GM08714 (cell line): ENCODE data around the gene ACTG2.
"Not testable (repeated sequence)": the region's sequence is repeated elsewhere in the genome, so short reads cannot be mapped to it uniquely, and the experiment has no call there.

ENCODE experiments used
- H3K4me3 ChIP-seq: fragments of 200-500 bp; sonication (Bioruptor generic); 2 replicates; pipeline ENCODE4 v1.5.1; 2014; ENCODE audit warnings: mild to moderate bottlenecking, low read length, inconsistent platforms
- ZNF274 ChIP-seq: IDR thresholded peaks from 2 replicates; pipeline ENCODE4 v1.6.1; 2012; ENCODE audit warnings: mild to moderate bottlenecking, low read depth, low read length

Gene ACTG2

DNA sequence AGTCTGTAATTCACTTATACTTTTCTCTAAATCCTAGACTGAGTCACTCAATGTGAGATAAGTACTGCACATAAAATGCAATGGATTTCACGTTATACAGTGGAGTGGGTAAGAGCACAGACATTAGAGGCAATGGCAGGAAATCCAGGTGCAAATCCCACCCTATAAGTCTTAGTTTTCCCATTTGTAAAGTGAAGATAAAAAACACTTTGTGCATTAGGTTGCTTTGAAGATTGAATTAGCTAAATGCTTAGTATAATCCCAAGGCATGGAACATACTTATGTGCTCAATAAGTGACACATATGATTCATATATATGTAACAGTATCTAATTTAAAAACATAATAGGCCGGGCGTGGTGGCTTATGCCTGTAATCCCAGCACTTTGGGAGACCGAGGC is 10.5 kb downstream of the ACTG2 start:
- H3K4me3 ChIP-seq = no peak overlapping the region
- no peak for TF ChIP-seq ZNF274

DNA sequence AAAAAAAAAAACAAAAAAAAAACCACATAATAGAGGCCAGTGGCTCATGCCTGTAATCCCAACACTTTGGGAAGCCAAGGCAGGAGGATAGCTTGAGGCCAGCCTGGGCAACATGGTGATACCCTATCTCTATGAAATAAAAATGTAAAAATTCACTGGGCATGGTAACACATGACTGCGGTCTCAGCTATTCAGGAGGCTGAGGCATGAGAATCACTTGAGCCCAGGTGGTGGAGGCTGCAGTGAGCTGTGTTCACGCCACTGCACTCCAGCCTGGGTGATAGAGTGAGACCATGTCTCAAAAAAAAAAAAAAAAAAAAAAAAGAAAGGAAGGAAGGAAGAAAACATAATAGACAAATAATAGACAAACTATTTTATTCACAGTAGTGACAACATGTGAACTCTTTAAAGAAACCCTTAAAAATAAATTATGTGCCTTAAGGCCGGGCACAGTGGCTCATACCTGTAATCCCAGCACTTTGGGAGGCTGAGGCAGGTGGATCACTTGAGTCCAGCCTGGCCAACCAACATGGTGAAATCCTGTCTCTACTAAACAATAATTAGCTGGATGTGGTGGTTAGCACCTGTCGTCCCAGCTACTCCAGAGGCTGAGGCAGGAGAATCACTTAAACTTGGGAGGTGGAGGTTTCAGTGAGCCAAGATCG is 11.3 kb downstream of the ACTG2 start:
- not testable (repeated sequence) for H3K4me3 ChIP-seq

DNA sequence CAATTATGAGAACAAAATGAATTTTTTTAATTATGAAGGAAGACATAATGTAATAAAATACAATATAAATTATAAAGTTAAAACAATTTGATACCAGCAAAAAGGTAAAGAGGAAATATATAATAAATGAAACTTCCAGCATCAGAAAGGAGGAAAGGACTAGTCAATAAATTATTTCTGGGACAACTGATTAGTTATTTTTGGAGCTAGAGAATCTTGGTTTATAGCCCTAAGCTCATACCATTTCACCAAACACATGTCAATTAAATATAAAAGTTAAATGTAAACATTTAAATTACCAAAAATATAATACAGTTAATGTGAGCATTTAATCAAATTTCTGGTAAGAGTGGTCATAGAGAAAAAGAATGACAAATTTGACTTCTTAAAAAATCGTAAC is 12.1 kb downstream of the ACTG2 start:
- no peak overlapping the region for H3K4me3 ChIP-seq
- TF ChIP-seq ZNF274 = no peak

DNA sequence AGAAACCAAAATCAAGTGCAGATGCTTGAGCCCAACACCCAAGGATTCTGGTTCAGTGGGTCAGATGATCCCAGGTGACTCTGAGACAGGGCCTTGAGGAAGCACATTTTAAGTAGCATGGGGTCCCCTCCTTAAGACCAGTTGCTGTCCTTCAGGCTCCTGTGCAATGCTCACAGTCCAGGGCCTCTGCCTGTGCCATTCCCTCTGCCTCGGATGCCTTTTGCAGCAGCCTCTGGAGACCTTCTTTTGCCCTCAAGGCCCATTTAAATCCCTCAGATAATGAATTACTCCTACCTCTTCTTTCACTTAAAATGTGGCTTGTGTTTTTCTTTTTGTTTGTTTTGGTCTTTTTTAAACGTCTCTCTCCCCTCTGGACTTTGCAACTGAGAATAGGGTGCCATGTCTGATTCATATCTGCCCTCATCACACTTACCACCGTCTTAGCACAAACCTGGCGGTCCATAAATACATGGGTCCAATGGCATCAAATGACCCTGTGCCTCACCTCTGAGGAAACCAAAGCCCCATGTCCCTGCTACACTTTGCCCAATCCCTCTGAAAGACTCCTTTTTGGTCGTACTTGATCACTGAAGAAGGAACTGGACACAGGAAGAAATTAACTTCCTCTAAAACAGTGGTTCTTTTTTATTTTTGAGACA is 14.2 kb downstream of the ACTG2 start:
- TF ChIP-seq ZNF274 = no peak
- H3K4me3 ChIP-seq = no peak overlapping the region

DNA sequence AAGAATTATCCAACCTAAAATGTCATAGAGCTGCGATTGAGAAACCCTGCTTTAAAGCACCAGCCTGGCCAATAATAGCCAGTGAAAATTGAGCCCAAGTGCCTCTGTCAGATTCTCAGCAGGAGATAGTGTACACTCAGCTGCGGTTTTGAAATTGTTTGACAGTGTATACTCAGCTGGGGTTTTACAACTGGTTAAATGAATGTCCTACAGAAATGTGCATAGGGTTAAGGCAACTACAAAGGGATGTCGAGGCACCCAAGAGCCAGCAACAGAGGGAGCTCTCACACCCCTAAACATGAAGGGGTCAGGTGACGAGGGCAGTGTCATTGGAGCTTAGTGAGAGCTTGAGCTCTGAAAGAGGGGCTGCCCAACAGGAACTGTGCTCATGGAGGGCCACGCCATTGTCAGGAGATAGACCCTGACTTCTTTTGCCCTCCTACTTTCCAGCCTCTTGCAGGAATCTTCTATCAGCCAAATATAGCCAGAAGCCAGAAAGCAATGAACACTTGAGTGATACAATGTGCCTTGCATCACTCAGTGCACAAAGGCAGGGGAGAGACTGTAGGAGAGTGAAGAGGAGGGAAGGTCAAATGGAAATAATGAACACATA is 15.1 kb downstream of the ACTG2 start:
- no peak for TF ChIP-seq ZNF274
- H3K4me3 ChIP-seq = no peak overlapping the region

DNA sequence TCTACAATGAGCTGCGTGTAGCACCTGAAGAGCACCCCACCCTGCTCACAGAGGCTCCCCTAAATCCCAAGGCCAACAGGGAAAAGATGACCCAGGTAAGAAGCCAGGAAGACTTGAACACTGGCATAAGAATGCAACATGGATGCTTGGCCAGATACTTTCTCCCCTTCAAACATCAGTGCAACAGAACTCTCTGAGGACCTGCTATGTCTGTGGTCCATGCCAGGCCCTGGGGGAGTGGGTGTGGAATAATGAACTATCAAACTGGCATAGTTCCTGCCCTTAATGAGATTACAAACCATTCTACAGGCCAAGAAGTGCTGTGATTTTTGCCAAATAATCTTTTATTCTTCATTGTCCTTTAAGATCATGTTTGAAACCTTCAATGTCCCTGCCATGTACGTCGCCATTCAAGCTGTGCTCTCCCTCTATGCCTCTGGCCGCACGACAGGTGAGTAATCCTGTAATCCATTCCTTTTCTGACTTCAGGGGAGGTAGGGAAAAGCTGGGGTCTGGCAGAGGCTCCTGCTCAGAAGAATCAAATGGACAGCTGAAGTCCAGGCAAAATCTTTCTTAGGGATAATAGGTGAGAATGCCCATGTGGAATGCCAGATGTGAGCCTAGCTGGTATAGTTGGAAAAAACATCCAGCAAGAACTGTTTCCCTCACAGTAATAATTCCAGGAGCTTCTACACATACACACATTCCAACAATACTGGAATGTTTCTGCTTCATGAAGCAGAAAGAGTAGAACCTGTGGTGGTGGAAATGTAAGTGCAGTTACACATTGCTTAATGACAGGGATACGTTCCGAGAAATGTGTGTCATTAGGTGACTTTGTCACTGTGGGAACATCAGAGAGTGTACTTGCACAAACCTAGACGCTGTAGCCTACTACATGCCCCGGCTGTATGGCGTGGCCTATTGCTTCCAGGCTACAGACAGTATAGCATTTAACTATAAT is 16.2 kb downstream of the ACTG2 start:
- no peak for TF ChIP-seq ZNF274

DNA sequence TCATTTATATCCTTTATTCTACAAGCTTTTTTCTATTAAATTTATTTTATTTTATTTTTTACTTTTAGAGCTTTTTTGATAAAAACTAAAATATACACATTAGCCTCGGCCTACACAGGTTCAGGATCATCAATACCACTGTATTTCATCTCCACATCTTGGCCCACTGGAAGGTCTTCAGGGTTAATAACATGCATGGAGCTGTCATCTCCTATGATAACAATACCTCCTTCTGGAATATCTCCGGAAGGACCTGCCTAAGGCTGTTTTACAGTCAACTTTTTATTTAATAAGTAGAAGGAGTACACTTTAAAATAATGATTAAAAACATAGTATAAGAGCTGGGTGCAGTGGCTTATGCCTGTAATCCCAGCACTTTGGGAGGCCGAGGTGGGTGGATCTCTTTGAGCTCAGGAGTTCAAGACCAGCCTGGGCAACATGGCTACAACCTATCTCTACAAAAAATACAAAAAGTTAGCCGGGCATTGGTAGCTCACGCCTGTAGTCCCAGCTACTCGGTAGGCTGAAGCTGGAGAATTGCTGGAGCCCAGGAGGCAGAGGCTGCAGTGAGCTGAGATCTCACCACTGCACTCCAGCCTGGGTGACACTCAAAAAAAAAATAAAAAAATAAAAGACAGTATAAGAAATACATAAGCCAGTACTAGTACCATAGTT is 18.2 kb downstream of the ACTG2 start:
- TF ChIP-seq ZNF274 = no peak
- H3K4me3 ChIP-seq = no peak overlapping the region

More for the DNA sequence above, 16.2 kb downstream of the ACTG2 start:
- no peak overlapping the region for H3K4me3 ChIP-seq

DNA sequence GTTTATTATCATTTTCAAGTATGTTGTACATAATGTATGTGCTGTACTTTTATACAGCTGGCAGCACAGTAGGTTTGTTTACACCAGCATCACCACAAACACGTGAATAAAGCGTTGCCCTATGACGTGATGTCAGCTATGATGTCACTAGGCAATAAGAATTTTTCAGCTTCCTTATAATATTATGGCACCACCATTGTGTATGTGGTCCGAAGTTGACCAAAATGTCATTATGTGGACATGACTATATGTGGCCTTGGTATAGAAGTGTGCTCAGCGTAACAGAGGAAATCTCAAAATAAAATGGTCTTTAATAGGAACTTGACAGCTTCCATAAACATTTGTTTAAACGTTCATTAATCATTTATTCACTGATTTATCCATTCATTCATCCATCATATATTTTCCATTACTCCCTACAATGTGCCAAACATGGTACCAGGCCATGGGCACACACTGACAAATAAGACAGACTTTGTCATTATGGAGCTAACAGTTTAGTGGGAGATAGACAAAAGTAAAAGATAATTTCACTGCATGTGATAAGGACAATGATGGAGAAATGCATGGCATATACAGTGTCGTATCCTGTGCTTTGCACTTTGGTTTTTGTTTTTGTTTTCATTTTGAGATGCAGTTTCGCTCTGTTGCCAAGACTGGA is 18.9 kb downstream of the ACTG2 start:
- no peak for TF ChIP-seq ZNF274
- H3K4me3 ChIP-seq = no peak overlapping the region

DNA sequence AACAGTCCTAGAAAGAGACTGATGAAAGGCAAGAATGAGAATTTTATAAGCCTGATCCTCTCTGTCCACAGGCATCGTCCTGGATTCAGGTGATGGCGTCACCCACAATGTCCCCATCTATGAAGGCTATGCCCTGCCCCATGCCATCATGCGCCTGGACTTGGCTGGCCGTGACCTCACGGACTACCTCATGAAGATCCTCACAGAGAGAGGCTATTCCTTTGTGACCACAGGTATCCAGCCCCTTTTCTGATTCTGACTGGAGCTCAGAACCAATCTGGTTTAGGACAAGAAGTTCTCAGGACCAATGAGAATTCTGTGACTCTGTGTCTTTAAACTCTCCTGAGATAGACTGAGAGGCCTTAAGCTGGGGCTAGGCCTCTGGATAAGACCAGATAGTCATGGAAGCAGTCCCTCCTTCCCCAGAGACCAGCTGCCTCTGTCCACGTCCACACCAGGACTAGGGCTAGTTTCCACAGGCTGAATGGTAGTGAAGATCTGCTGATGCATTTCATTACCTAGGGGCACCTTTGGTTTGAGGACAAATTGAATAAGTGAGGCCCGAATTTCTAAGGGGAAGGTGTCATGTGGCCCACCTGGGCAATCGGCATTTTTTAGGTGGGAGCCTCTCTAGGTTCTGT is 20.7 kb downstream of the ACTG2 start:
- H3K4me3 ChIP-seq = no peak overlapping the region
- no peak for TF ChIP-seq ZNF274

DNA sequence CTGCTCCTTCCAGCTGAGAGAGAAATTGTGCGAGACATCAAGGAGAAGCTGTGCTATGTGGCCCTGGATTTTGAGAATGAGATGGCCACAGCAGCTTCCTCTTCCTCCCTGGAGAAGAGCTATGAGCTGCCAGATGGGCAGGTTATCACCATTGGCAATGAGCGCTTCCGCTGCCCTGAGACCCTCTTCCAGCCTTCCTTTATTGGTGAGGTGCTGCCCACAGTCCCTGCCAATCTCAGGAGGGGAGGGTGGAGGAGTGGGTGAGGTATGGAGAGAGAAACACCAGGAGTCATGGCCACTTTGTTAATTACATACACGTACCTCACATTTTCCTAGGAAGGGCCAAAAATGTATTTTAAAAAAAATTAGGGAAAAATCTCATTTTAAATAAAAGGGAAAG is 21.9 kb downstream of the ACTG2 start:
- no peak for TF ChIP-seq ZNF274
- no peak overlapping the region for H3K4me3 ChIP-seq

DNA sequence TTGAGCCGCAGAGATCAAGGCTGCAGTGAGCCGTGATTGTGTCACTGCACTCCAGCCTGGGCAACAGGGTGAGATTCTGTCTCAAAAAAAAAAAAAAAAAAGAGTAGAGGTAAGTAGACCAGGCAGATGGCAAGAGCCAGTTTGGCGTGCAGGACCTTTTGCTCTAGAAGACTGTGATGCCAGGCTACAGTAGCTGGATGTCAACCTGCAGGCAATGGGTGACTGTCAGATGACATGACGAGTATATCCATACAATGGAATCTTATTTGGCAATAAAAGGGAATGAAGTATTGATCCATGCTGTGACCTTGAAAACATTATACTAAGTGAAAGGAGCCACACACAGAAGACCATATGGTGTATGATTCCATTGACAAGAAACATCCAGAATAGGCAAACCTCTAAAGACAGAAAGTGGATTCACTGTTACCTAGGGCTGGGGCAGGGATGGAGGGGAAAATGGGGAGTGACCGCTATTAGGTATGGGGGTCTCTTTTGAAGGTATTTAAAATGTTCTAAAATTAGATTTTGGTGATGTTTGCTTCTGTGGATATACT is 22.7 kb downstream of the ACTG2 start:
- no peak overlapping the region for H3K4me3 ChIP-seq

DNA sequence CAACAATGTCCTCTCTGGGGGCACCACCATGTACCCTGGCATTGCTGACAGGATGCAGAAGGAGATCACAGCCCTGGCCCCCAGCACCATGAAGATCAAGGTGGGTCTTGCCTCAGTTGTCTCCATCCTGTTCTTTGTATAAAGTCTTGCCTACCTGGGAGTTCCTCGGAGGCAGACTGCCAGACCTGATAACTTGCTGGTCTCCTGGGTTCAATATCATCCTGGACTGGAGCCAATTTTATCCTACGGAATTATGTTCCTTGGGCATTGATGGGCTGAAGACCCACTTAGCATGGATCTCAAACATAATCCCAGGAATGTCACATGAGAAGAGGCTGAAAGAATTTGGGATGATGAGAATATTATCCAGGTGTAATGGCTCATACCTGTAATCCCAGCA is 23.9 kb downstream of the ACTG2 start:
- TF ChIP-seq ZNF274 = no peak
- H3K4me3 ChIP-seq = no peak overlapping the region

More for the DNA sequence above, 22.7 kb downstream of the ACTG2 start:
- no peak for TF ChIP-seq ZNF274

DNA sequence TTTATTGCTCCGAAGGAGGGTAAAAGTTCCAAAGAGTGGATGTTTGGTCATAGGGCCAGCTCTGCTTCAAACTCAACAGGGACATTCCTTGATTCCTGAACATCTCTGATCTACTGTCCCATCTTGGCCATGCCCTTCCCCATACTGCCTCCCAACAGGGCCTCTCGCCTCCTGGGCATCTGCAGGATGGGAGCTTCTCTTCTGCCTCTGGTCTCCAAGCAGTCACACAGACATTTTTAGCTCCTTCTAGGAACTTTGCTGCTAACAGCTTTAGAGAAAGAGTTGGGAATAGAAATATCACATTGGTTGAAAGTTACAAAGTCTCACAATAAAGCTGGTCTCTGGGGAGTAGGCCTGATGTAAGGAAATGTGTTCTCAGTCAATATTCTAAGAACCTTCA is 24.5 kb downstream of the ACTG2 start:
- H3K4me3 ChIP-seq = no peak overlapping the region
- TF ChIP-seq ZNF274 = no peak
